Body of pancreas (tissue), 4 donors: ENCODE measurements around the gene CATSPERZ. TPM values are rescaled to one million over a fixed set of nuclear protein-coding genes. Genes with fewer than 3 reads are reported as not detected.

ENCODE experiments used
- ATAC-seq: fragments of 150-250 bp; one replicate; pipeline ENCODE4 v1.9.1; 2016
- DNase-seq, 4 donors: peaks; one replicate each; pipeline ENCODE4 v3.0.0-alpha.2; 2019
- H3K27ac ChIP-seq, 4 donors: fragments of 200-600 bp; sonication (generic); 1 replicate in 3 of 4; 2 replicates in 1 of 4; pipeline versions ENCODE4 v1.5.1 to v1.6.1; 2016 to 2019; ENCODE audit warnings: mild to moderate bottlenecking in 1 of 4, mixed read lengths in 1 of 4, moderate library complexity in 1 of 4
- H3K27me3 ChIP-seq, 2 donors: fragments of 200-600 bp; sonication (generic); one replicate each; pipeline ENCODE4 v1.6.0; 2016; ENCODE audit warnings: mild to moderate bottlenecking in 1 of 2
- H3K36me3 ChIP-seq, 2 donors: fragments of 200-600 bp; sonication (generic); replicated peaks in 1 of 2; 2 replicates each; pipeline ENCODE4 v1.5.1; 2016; ENCODE audit warnings: low read depth in 2 of 2; ENCODE audit not compliant: insufficient read depth in 1 of 2
- H3K4me1 ChIP-seq: fragments of 200-600 bp; sonication (generic); one replicate; pipeline ENCODE4 v1.6.0; 2016
- H3K4me3 ChIP-seq, 2 donors: fragments of 200-600 bp; sonication (generic); 1 replicate in 1 of 2; 2 replicates in 1 of 2; pipeline ENCODE4 v1.5.1; 2016 to 2019
- H3K9me3 ChIP-seq, 3 donors: fragments of 200-600 bp; sonication (generic); 1 replicate in 2 of 3; 2 replicates in 1 of 3; pipeline ENCODE4 v1.5.1; 2016
- CTCF ChIP-seq, 7 experiments: fragments of 450-650 bp in 4 of 7; fragments of 200-600 bp in 3 of 7; sonication (generic) in 3 of 7; IDR thresholded peaks; one replicate each; pipeline ENCODE4 v1.5.1; 2016 to 2019; ENCODE audit warnings: antibody characterized with exemption in 7 of 7
- POLR2A ChIP-seq, 3 donors: fragments of 450-650 bp; IDR thresholded peaks; one replicate each; pipeline ENCODE4 v1.6.1; 2016; ENCODE audit warnings: antibody characterized with exemption in 3 of 3, mild to moderate bottlenecking in 2 of 3
- WGBS, 2 donors: methylation state at CpG; one replicate each; pipeline ENCODE4 v1.1.5; 2017; 5-methylcytosine and 5-hydroxymethylcytosine counted together
- intact Hi-C: fragments of 100-400 bp; cut with DNase I; formaldehyde crosslinking; loops from one replicate; pipeline ENCODE4 v1.15.1; 2023
- total RNA-seq, 2 donors: library from RNA; depleted of rRNA; stranded (reverse); fragments of >200 nt; gene quantifications; one replicate each; pipeline ENCODE4 v1.1.0, GENCODE V29; 2016

CATSPERZ gene
- total RNA-seq, 2 donors from 2014 or later = 2.3 TPM; not detected in 1

GRCh38 chr11:64296830-64297698 is 3.1 kb upstream of the CATSPERZ start:
- Histone ChIP-seq H3K27me3 (peaks cover 0 to 36% of the 10 kb centered on the region in 2 donors), H3K36me3 (no peaks in the 10 kb centered on the region), H3K9me3 (no peaks in the 10 kb centered on the region), H3K27ac (no peak overlapping the region), H3K4me1 (peaks cover 26% of the 10 kb centered on the region), H3K4me3 (no peak overlapping the region)
- intact Hi-C loops = loop anchor here (5.0 kb wide), 1 partner anchor 90 kb away; the partner anchor contains the start of gene FERMT3
- no peak for ATAC-seq
- DNase-seq = no peak
- 17 to 21% methylated on average over 15 to 34 of the region's 34 CpGs for WGBS, 2 donors
- no peak for TF ChIP-seq POLR2A (IDR thresholded peaks at IDR 0.05)
- no peak for TF ChIP-seq CTCF (IDR thresholded peaks at IDR 0.05)

DNA sequence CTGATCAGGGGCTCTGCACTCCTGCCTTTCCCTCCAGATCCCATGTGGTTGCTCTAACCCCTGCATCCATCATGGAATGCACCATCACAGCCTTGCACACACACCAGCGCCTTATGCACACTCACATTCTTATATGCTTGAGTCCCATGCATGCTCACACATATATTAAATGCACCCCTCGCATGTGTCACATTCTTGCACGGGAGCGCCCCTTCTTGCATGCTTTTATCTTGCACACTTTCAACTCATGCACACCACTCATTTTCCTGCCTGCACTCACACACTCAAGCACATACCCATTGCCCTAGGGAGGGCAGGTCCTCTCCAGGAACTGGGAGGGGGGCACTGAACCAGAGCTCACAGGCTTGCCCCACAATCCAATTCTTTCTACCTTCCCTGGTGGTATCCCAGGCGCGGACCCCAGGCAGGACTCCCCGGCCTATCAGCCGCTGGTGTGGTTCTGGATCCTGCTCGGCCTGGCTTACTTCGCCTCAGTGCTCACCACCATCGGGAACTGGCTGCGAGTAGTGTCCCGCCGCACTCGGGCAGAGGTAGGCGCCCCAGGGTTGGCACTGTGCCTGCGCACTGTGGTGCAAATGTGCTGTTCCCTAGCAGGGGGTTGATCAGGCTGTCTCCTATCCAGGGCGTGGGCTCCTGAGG is 2.3 kb upstream of the CATSPERZ start:
- Histone ChIP-seq H3K27me3 (peaks cover 0 to 28% of the 10 kb centered on the region in 2 donors), H3K9me3 (no peaks in the 10 kb centered on the region), H3K36me3 (no peaks in the 10 kb centered on the region), H3K4me3 (no peak overlapping the region), H3K4me1 (peaks cover 21% of the 10 kb centered on the region), H3K27ac (no peak overlapping the region)
- DNase-seq (no peak), ATAC-seq (no peak)
- TF ChIP-seq CTCF (IDR thresholded peaks at IDR 0.05) (no peak), POLR2A (IDR thresholded peaks at IDR 0.05) (no peak)
- intact Hi-C loops = loop anchor here (5.0 kb wide), 1 partner anchor 91 kb away; the partner anchor contains the start of gene FERMT3
- WGBS, 2 donors = 32 to 43% methylated on average over 9 to 18 of the region's 18 CpGs

DNA sequence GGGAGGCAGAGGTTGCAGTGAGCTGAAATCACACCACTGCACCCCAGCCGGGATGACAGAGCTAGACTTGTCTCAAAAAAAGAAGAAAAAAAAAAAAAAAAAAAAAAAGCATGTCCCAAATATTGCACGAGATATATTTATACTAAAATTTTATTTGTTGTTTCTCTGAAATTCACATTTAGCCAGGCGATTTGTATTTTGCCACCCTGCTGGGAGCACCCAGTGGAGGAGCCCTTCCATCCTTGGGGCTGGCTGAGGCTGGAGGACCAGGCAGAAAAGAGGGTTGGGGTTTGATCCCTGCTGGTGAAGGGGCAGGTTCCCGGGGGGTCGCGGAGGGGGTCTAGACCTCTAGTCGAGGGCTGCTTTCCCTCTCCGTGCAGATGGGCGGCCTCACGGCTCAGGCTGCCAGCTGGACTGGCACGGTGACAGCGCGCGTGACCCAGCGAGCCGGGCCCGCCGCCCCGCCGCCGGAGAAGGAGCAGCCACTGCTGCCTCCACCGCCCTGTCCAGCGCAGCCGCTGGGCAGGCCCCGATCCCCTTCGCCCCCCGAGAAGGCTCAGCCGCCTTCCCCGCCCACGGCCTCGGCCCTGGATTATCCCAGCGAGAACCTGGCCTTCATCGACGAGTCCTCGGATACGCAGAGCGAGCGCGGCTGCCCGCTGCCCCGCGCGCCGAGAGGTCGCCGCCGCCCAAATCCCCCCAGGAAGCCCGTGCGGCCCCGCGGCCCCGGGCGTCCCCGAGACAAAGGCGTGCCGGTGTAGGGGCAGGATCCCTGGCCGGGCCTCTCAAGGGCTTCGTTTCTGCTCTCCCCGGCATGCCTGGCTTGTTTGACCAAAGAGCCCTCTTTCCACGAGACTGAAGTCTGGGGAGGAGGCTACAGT is 952 bp upstream of the CATSPERZ start:
- DNase-seq = peak; percentile 59 to 81 (median 70)
- H3K27ac ChIP-seq = no peak overlapping the region
- H3K4me3 ChIP-seq = peak overlapping the region in 1 of 2 donors; percentile 2
- intact Hi-C loops = loop anchor here (5.0 kb wide), 1 partner anchor 92 kb away; the partner anchor contains the start of gene FERMT3
- TF ChIP-seq POLR2A (IDR thresholded peaks at IDR 0.05) = no peak
- TF ChIP-seq CTCF (IDR thresholded peaks at IDR 0.05) = peak in 1 of 7 experiments; percentile 2
- ATAC-seq = peak; percentile 46
- H3K4me1 ChIP-seq = peaks cover 27% of the 10 kb centered on the region
- peaks cover 0 to 24% of the 10 kb centered on the region in 2 donors for H3K27me3 ChIP-seq
- 2 to 17% methylated on average over 8 to 60 of the region's 60 CpGs for WGBS, 2 donors
- no peaks in the 10 kb centered on the region for H3K9me3 ChIP-seq
- no peaks in the 10 kb centered on the region for H3K36me3 ChIP-seq

GRCh38 chr11:64303109-64304031 is 3.2 kb downstream of the CATSPERZ start:
- DNase-seq (no peak), ATAC-seq (no peak)
- Histone ChIP-seq H3K36me3 (no peaks in the 10 kb centered on the region), H3K4me3 (no peak overlapping the region), H3K27me3 (peaks cover 0 to 5% of the 10 kb centered on the region in 2 donors), H3K9me3 (no peaks in the 10 kb centered on the region), H3K4me1 (peaks cover 49% of the 10 kb centered on the region), H3K27ac (peak overlapping the region in 2 of 4 donors; percentile 80 to 94)
- TF ChIP-seq CTCF (IDR thresholded peaks at IDR 0.05) = no peak
- TF ChIP-seq POLR2A (IDR thresholded peaks at IDR 0.05) = no peak
- intact Hi-C loops = no loop called here
- 71 to 73% methylated on average over 11 to 13 of the region's 13 CpGs for WGBS, 2 donors
